A549 (cell line): Measurements from ENCODE around the gene BCO1. TPM values are rescaled to one million over a fixed set of nuclear protein-coding genes. Genes with fewer than 3 reads are reported as not detected.

Experiments used
- ATAC-seq, 2 experiments: fragments of 200-7000 bp in 1 of 2; fragments of >200 bp in 1 of 2; cut with Nextera tagmentation in 1 of 2; cut with Tn5 transposase in 1 of 2; 3 replicates each; pipeline versions ENCODE4 v1.8.0 to v1.9.1; 2018 to 2020; ENCODE audit warnings: mild to moderate bottlenecking in 1 of 2, moderate library complexity in 1 of 2
- CTCF ChIA-PET: fragments of 300-600 bp; sonication (Branson Sonifier 250); formaldehyde crosslinking; extraction: SDS; loops from one replicate; lab custom pipeline; 2021; ENCODE audit warnings: antibody characterized with exemption, inconsistent platforms; lab: Yijun Ruan, JAX
- POLR2A ChIA-PET: fragments of 350-600 bp; formaldehyde crosslinking; extraction: SDS; loops from one replicate; lab custom pipeline; 2021; ENCODE audit warnings: antibody characterized with exemption, inconsistent platforms; lab: Yijun Ruan, JAX
- DNase-seq, 2 experiments: peaks; one replicate each; pipeline versions ENCODE4 v3.0.0 to v3.0.0-alpha.2; 2011 to 2016; ENCODE audit warnings: low read depth in 1 of 2, low spot score in 1 of 2
- FAIRE-seq: peaks from 2 replicates; lab custom pipeline; 2011; peaks lifted over from hg19 to GRCh38; lab: Jason Lieb, UNC
- H3K27ac ChIP-seq, 2 experiments: fragments of >200 bp; sonication (Bioruptor Twin); formaldehyde crosslinking; 3 replicates each; pipeline ENCODE4 v1.5.1; 2016 to 2017
- H3K4me1 ChIP-seq: fragments of >200 bp; sonication (Bioruptor Twin); formaldehyde crosslinking; 3 replicates; pipeline ENCODE4 v1.6.1; 2016
- H3K4me2 ChIP-seq: fragments of >200 bp; sonication (Bioruptor Twin); formaldehyde crosslinking; 3 replicates; pipeline ENCODE4 v1.6.1; 2016
- H3K4me3 ChIP-seq: fragments of >200 bp; sonication (Bioruptor Twin); formaldehyde crosslinking; 3 replicates; pipeline ENCODE4 v1.5.1; 2016
- H3K9me3 ChIP-seq: fragments of >200 bp; sonication (Bioruptor Twin); formaldehyde crosslinking; 3 replicates; pipeline ENCODE4 v1.6.1; 2016
- BHLHE40 ChIP-seq: IDR thresholded peaks from 2 replicates; pipeline ENCODE4 v1.6.1; 2012; ENCODE audit warnings: low read depth, low read length, inconsistent platforms
- CBX8 ChIP-seq: fragments of 200-600 bp; sonication (generic); IDR thresholded peaks from 2 replicates; pipeline ENCODE4 v1.6.1; 2016
- CHD4 ChIP-seq: fragments of 200-600 bp; sonication (generic); IDR thresholded peaks from 2 replicates; pipeline ENCODE4 v1.6.1; 2016; ENCODE audit warnings: antibody characterized with exemption, mild to moderate bottlenecking, borderline replicate concordance
- EHF ChIP-seq: fragments of 250-450 bp; sonication (Bioruptor Pico); IDR thresholded peaks from 2 replicates; pipeline ENCODE4 v1.5.0; 2020; ENCODE audit warnings: mild to moderate bottlenecking
- EP300 ChIP-seq, 2 experiments: fragments of >200 bp; sonication (Bioruptor Twin); formaldehyde crosslinking; IDR thresholded peaks; 2 replicates in 1 of 2; 3 replicates in 1 of 2; pipeline ENCODE4 v1.6.1; 2016 to 2017
- FOSL2 ChIP-seq, 2 experiments: fragments of 450-650 bp in 1 of 2; fragments of >200 bp in 1 of 2; sonication (Bioruptor Twin) in 1 of 2; formaldehyde crosslinking; IDR thresholded peaks; 2 replicates each; pipeline versions ENCODE4 v1.5.0 to v1.6.1; 2016 to 2020; ENCODE audit warnings: mild to moderate bottlenecking in 1 of 2, moderate library complexity in 1 of 2
- HOXB13 ChIP-seq: fragments of 250-450 bp; sonication (Bioruptor Pico); IDR thresholded peaks from 2 replicates; pipeline ENCODE4 v1.5.0; 2020; ENCODE audit warnings: low read depth, mild to moderate bottlenecking, moderate library complexity
- HOXB5 ChIP-seq: fragments of 250-450 bp; sonication (Bioruptor Pico); IDR thresholded peaks from 2 replicates; pipeline ENCODE4 v1.5.0; 2020; ENCODE audit warnings: mild to moderate bottlenecking, moderate library complexity
- JUNB ChIP-seq: fragments of >200 bp; sonication (Bioruptor Twin); formaldehyde crosslinking; IDR thresholded peaks from 2 replicates; pipeline ENCODE4 v1.6.1; 2016
- KDM5A ChIP-seq: fragments of 200-600 bp; sonication (generic); IDR thresholded peaks from 2 replicates; pipeline ENCODE4 v1.6.1; 2016; ENCODE audit warnings: antibody characterized with exemption, mild to moderate bottlenecking
- MAZ ChIP-seq: fragments of 150-350 bp; IDR thresholded peaks from 2 replicates; pipeline ENCODE4 v1.6.1; 2014; ENCODE audit warnings: antibody characterized with exemption, low read depth, low read length, borderline replicate concordance
- MYC ChIP-seq: IDR thresholded peaks from 2 replicates; pipeline ENCODE4 v1.6.1; 2012; ENCODE audit warnings: mild to moderate bottlenecking, inconsistent platforms, low read length, improper control_type of control experiment, borderline replicate concordance
- PHF8 ChIP-seq: fragments of 200-600 bp; sonication (generic); IDR thresholded peaks from 2 replicates; pipeline ENCODE4 v1.6.1; 2016; ENCODE audit warnings: low read depth, mild to moderate bottlenecking, antibody characterized with exemption, moderate library complexity, borderline replicate concordance
- RAD21 ChIP-seq, 2 experiments: fragments of >200 bp in 1 of 2; sonication (Bioruptor Twin) in 1 of 2; formaldehyde crosslinking in 1 of 2; IDR thresholded peaks in 1 of 2; conservative IDR thresholded peaks in 1 of 2; 2 replicates in 1 of 2; 3 replicates in 1 of 2; pipeline ENCODE4 v1.6.1; 2012 to 2018; ENCODE audit warnings: inconsistent platforms in 1 of 2
- RFX5 ChIP-seq: fragments of 450-650 bp; IDR thresholded peaks from 2 replicates; pipeline ENCODE4 v1.7.1; 2014; ENCODE audit warnings: antibody characterized with exemption, mild to moderate bottlenecking, moderate library complexity
- SMC3 ChIP-seq: fragments of >200 bp; sonication (Bioruptor Twin); formaldehyde crosslinking; IDR thresholded peaks from 3 replicates; pipeline ENCODE4 v1.6.1; 2018; ENCODE audit warnings: inconsistent platforms
- SREBF2 ChIP-seq: fragments of 450-650 bp; IDR thresholded peaks from 2 replicates; pipeline ENCODE4 v1.6.1; 2014; ENCODE audit warnings: mild to moderate bottlenecking, moderate library complexity
- WGBS: methylation state at CpG from one replicate; pipeline ENCODE4 v1.1.6; 2017; ENCODE audit errors: missing lambda C conversion rate; 5-methylcytosine and 5-hydroxymethylcytosine counted together
- polyA plus RNA-seq, 4 experiments: library from polyadenylated mRNA; depleted of rRNA in 3 of 4; stranded (reverse); fragments of >200 nt; fragmentation: RNase III in 1 of 4; extraction: RNeasy Plus Mini Kit Qiagen cat#74134 plus additional on column Dnase treatment in 1 of 4; gene quantifications; 2 replicates in 3 of 4; 3 replicates in 1 of 4; pipeline ENCODE4 v1.2.3, GENCODE V29; 2011 to 2017
- TF ChIP-seq, protein P1 (sequence below): fragments of 150-350 bp; IDR thresholded peaks from 2 replicates; pipeline ENCODE4 v1.6.1; 2014; ENCODE audit warnings: low read depth, mild to moderate bottlenecking, low read length
- TF ChIP-seq, protein P2 (sequence below): fragments of 450-650 bp; IDR thresholded peaks from 2 replicates; pipeline ENCODE4 v1.6.1; 2014; ENCODE audit warnings: antibody characterized with exemption
- TF ChIP-seq, protein P3 (sequence below): fragments of 250-450 bp; sonication (Bioruptor Pico); IDR thresholded peaks from 2 replicates; pipeline ENCODE4 v1.5.0; 2021; ENCODE audit warnings: mild to moderate bottlenecking, moderate library complexity, borderline replicate concordance
- TF ChIP-seq, protein P4 (sequence below): IDR thresholded peaks from 2 replicates; pipeline ENCODE4 v1.6.1; 2012
- TF ChIP-seq, protein P5 (sequence below): fragments of >200 bp; sonication (Bioruptor Twin); formaldehyde crosslinking; IDR thresholded peaks from 3 replicates; pipeline ENCODE4 v1.5.1; 2016

Gene BCO1
- polyA plus RNA-seq, 2 of the 4 experiments (the other 2 are of a cell fraction): 5.0 to 6.2 TPM

DNA sequence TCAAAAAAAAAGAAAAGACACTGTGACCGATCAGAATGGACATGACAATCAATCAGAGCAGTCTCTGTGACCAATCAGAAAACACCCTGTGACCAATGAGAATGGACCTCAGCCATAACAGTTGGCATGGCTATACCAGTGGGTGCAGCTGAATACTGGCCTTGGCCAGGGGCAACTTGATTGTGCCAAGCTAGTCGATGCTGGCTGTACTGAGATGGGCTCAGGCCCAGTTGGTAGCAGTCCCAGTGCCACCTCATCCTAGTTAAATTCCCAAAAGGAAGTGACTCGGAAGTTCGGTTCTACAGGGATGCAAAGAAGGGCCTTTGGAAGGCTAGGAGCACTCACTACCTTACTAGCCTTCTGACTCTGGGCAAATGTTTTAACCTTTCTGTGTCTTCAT is 37.2 kb upstream of the BCO1 start:
- CTCF ChIA-PET: interaction anchor here (0.5 to 0.7 kb wide), 2 partner anchors 84 to 1255 kb away, joined by 3 read pairs; no protein-coding TSS in a partner anchor
- ATAC-seq: no peak
- 43% methylated on average over 4 of the region's 4 CpGs for WGBS
- Histone ChIP-seq H3K9me3 (no peaks in the 10 kb centered on the region), H3K4me3 (no peak overlapping the region), H3K4me2 (no peak overlapping the region), H3K4me1 (no peaks in the 10 kb centered on the region), H3K27ac (no peak overlapping the region)
- FAIRE-seq: no peak
- DNase-seq: no peak
- POLR2A ChIA-PET: no interaction called here
- TF ChIP-seq EP300 (IDR thresholded peaks at IDR 0.05) (no peak), HOXB13 (no peak), FOSL2 (IDR thresholded peaks at IDR 0.05) (no peak), FOSL2 (CRISPR knock-in tag; IDR thresholded peaks at IDR 0.05) (no peak), PHF8 (no peak), SREBF2 (no peak), CHD4 (no peak), SMC3 (no peak), RFX5 (no peak)

DNA sequence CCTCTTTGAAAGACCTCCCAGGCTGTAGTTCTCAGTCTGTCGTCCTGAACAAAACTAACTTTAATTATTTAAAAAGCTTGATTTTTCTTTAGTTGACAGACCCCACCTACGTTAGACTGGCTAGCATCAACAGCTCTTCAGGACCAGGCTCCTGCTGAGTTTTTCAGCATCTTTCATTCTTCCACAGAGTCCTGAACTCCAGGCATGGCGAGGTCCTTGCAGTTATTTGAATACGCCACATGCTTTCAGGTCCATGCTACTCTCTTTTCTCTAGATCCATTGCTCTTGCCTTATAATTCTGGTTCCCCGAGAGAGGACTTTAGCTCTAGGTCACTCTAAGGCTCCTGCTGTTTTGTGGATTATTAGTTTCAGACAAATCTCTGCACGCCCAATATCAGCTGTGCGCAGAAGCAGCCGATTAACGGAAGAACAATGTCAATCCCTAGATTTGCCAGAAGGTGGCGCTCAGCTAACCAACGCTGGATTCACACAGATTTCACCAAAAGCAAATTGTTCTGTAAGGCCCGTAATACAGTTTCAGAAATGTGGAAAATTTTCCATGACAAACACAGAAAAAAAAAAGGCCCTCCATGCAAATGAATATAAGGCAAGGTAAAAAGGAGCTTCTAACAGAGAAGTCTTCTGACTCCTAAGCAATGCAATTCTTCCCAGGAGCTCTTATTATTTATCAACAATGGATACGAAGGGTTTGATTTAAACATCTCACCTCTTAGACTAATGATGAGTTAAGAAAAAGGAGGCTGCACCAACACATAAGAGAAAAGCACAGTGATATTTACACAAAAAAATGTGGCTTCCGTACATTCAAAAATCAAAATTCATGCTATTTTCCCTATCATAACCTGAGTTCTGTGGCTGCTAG is 33.5 kb upstream of the BCO1 start:
- peak; percentile 77 for FAIRE-seq

More for the DNA sequence above, 33.5 kb upstream of the BCO1 start:
- TF ChIP-seq JUNB (no peak), EHF (CRISPR knock-in tag) (no peak), RAD21 (conservative IDR thresholded peaks at IDR 0.05 in 1 of 2, IDR thresholded peaks at IDR 0.05 in 1 of 2) (peak; percentile 49 to 50; a peak in 4 of 5 replicates), CBX8 (no peak), EP300 (IDR thresholded peaks at IDR 0.05) (no peak), SMC3 (peak; percentile 53), CHD4 (no peak), HOXB5 (CRISPR knock-in tag) (no peak), MYC (no peak), MAZ (no peak), KDM5A (no peak), HOXB13 (no peak), BHLHE40 (no peak)
- TF ChIP-seq, protein P1, sequence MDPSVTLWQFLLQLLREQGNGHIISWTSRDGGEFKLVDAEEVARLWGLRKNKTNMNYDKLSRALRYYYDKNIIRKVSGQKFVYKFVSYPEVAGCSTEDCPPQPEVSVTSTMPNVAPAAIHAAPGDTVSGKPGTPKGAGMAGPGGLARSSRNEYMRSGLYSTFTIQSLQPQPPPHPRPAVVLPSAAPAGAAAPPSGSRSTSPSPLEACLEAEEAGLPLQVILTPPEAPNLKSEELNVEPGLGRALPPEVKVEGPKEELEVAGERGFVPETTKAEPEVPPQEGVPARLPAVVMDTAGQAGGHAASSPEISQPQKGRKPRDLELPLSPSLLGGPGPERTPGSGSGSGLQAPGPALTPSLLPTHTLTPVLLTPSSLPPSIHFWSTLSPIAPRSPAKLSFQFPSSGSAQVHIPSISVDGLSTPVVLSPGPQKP: no peak
- TF ChIP-seq, protein P2, sequence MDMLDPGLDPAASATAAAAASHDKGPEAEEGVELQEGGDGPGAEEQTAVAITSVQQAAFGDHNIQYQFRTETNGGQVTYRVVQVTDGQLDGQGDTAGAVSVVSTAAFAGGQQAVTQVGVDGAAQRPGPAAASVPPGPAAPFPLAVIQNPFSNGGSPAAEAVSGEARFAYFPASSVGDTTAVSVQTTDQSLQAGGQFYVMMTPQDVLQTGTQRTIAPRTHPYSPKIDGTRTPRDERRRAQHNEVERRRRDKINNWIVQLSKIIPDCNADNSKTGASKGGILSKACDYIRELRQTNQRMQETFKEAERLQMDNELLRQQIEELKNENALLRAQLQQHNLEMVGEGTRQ: no peak
- TF ChIP-seq, protein P3, sequence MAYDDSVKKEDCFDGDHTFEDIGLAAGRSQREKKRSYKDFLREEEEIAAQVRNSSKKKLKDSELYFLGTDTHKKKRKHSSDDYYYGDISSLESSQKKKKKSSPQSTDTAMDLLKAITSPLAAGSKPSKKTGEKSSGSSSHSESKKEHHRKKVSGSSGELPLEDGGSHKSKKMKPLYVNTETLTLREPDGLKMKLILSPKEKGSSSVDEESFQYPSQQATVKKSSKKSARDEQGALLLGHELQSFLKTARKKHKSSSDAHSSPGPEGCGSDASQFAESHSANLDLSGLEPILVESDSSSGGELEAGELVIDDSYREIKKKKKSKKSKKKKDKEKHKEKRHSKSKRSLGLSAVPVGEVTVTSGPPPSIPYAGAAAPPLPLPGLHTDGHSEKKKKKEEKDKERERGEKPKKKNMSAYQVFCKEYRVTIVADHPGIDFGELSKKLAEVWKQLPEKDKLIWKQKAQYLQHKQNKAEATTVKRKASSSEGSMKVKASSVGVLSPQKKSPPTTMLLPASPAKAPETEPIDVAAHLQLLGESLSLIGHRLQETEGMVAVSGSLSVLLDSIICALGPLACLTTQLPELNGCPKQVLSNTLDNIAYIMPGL (CRISPR knock-in tag): no peak
- TF ChIP-seq, protein P4, sequence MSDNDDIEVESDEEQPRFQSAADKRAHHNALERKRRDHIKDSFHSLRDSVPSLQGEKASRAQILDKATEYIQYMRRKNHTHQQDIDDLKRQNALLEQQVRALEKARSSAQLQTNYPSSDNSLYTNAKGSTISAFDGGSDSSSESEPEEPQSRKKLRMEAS: no peak
- TF ChIP-seq, protein P5, sequence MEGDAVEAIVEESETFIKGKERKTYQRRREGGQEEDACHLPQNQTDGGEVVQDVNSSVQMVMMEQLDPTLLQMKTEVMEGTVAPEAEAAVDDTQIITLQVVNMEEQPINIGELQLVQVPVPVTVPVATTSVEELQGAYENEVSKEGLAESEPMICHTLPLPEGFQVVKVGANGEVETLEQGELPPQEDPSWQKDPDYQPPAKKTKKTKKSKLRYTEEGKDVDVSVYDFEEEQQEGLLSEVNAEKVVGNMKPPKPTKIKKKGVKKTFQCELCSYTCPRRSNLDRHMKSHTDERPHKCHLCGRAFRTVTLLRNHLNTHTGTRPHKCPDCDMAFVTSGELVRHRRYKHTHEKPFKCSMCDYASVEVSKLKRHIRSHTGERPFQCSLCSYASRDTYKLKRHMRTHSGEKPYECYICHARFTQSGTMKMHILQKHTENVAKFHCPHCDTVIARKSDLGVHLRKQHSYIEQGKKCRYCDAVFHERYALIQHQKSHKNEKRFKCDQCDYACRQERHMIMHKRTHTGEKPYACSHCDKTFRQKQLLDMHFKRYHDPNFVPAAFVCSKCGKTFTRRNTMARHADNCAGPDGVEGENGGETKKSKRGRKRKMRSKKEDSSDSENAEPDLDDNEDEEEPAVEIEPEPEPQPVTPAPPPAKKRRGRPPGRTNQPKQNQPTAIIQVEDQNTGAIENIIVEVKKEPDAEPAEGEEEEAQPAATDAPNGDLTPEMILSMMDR: peak; percentile 71
- DNase-seq (peak; percentile 61 to 63), ATAC-seq (peak; percentile 65 to 80; a peak in 4 of 6 replicates)
- WGBS: 29% methylated on average over 14 of the region's 14 CpGs
- no peak overlapping the region for H3K4me2 ChIP-seq
- no peaks in the 10 kb centered on the region for H3K4me1 ChIP-seq
- H3K27ac ChIP-seq: no peak overlapping the region
- ChIA-PET CTCF (interaction anchor here (0.5 to 3.6 kb wide), 54 partner anchors 10 to 816 kb away, joined by 3 to 32 read pairs (median 4); no protein-coding TSS in a partner anchor), POLR2A (interaction anchor here (1.4 kb wide), 1 partner anchor 109 kb away, joined by 6 read pairs; the partner anchor contains the start of gene GAN)
- no peaks in the 10 kb centered on the region for H3K9me3 ChIP-seq
- no peak overlapping the region for H3K4me3 ChIP-seq
